ENCODE measurements around the gene SAMD4A. TPM values are rescaled to one million over a fixed set of nuclear protein-coding genes. Genes with fewer than 3 reads are reported as not detected.
A peak's percentile ranks its signal among the peaks of the same experiment; 100 is the strongest.

The SAMD4A gene
- total and polyA plus RNA-seq, 2 of the 4 experiments (the other 2 are of a cell fraction) = 22.9 to 38.2 TPM

- Histone ChIP-seq H3K9me3 (ENCODE audit: control insufficient read depth, insufficient read depth, low read length) (no peaks in the 10 kb centered on the region), H4K91ac (ENCODE audit: insufficient read depth, low read depth, low read length) (no peak overlapping the region), H3K36me3 (ENCODE audit: control insufficient read depth, insufficient read depth, low read length) (no peaks in the 10 kb centered on the region; the same call in 1 of the 2 replicates), H2AK5ac (ENCODE audit: low read depth, low read length) (no peak overlapping the region), H3K23ac (ENCODE audit: low read depth, low read length) (0 out of 2 replicates have a peak overlapping the region, but pooled peaks have one; percentile 31), H4K5ac (ENCODE audit: low read depth, low read length) (no peak overlapping the region), H3K4me1 (ENCODE audit: control insufficient read depth, insufficient read depth, low read length) (peaks cover 26% of the 10 kb centered on the region), H4K20me1 (ENCODE audit: insufficient read depth, low read length) (peaks cover 65% of the 10 kb centered on the region), H3K4me3 (ENCODE audit: insufficient read depth, low read depth, low read length) (no peak overlapping the region), H3K9ac (ENCODE audit: low read depth, low read length) (no peak overlapping the region), H2BK120ac (ENCODE audit: low read depth, low read length) (no peak overlapping the region), H3K14ac (replicated peaks; ENCODE audit: low read depth, low read length) (no peak overlapping the region), H3K4me2 (ENCODE audit: low read depth, low read length) (no peak overlapping the region), H2BK5ac (ENCODE audit: low read depth, low read length, poor library complexity, severe bottlenecking) (no peak overlapping the region), H3K4ac (ENCODE audit: low read depth, low read length) (no peak overlapping the region), H3K18ac (ENCODE audit: low read depth, low read length) (no peak overlapping the region), H2AFZ (replicated peaks; ENCODE audit: low read length, poor library complexity) (no peak overlapping the region), H3K27ac (ENCODE audit: insufficient read depth, low read length) (no peak overlapping the region), H3K79me1 (ENCODE audit: low read depth in 1 of 2, low read length in 2 of 2) (peaks cover 63 to 87% of the 10 kb centered on the region in 2 experiments), H3K9me1 (ENCODE audit: insufficient read depth, low read length) (peaks cover 30% of the 10 kb centered on the region), H4K8ac (ENCODE audit: low read depth in 2 of 2, low read length in 2 of 2) (no peak overlapping the region), H3K56ac (ENCODE audit: extremely low read depth, insufficient read depth, low read length) (no peak overlapping the region), H3K27me3 (ENCODE audit: control insufficient read depth, insufficient read depth, low read length) (no peaks in the 10 kb centered on the region), H2BK15ac (ENCODE audit: low read depth, low read length) (no peak overlapping the region), H2BK20ac (ENCODE audit: low read depth, low read length) (no peak overlapping the region), H2AK9ac (replicated peaks; ENCODE audit: low read depth, low read length, poor library complexity) (no peak overlapping the region)
- dilution Hi-C loops (cut with HindIII; ENCODE audit: low sequenced_read_pairs, unreplicated experiment) (no loop called here), intact Hi-C loops (cut with micrococcal nuclease) (no loop called here), in situ Hi-C loops (cut with MboI; ENCODE audit: low sequenced_read_pairs) (no loop called here)
- WGBS, 2 experiments (ENCODE audit: extremely low coverage in 2 of 2, insufficient read length in 1 of 2) = 84% methylated on average over 2 of the region's 4 CpGs; no CpG with 5 or more reads in 1 of the 2 experiments
- DNase-seq = no peak
- TF ChIP-seq CEBPB (IDR thresholded peaks at IDR 0.05; ENCODE audit: low read depth, low read length) (no peak), FOS (IDR thresholded peaks at IDR 0.05; ENCODE audit: low read depth, low read length) (no peak), NFE2L2 (IDR thresholded peaks at IDR 0.05; ENCODE audit: low read depth, low read length) (no peak), MAFK (IDR thresholded peaks at IDR 0.05; ENCODE audit: low read depth, low read length) (no peak), SMC3 (IDR thresholded peaks at IDR 0.05; ENCODE audit: low read depth, low read length) (no peak)
- TF ChIP-seq, protein P1, sequence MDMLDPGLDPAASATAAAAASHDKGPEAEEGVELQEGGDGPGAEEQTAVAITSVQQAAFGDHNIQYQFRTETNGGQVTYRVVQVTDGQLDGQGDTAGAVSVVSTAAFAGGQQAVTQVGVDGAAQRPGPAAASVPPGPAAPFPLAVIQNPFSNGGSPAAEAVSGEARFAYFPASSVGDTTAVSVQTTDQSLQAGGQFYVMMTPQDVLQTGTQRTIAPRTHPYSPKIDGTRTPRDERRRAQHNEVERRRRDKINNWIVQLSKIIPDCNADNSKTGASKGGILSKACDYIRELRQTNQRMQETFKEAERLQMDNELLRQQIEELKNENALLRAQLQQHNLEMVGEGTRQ (IDR thresholded peaks at IDR 0.05; ENCODE audit: low read depth, low read length) = no peak
- POLR2A ChIA-PET (ENCODE audit: unreplicated experiment) = no interaction called here
- BruUV-seq (replicated peaks) = no TSS peak
- CTCF ChIA-PET = no interaction called here
- ATAC-seq (ENCODE audit: low read depth) = no peak
These were observed 157.2 kb downstream of the SAMD4A start for GRCh38 chr14:54724123-54724522.
